Skeletal muscle tissue (tissue), 4 donors: Measurements from ENCODE around the gene ENTPD8. TPM values are rescaled to one million over a fixed set of nuclear protein-coding genes. Genes with fewer than 3 reads are reported as not detected.

Experiments used
- H3K27ac ChIP-seq: one replicate; pipeline ENCODE4 v1.7.0; 2013; ENCODE audit warnings: mild to moderate bottlenecking, low read depth, low read length, inconsistent platforms
- H3K27me3 ChIP-seq, 3 donors: one replicate each; pipeline ENCODE4 v1.7.0; 2013; ENCODE audit warnings: low read length in 3 of 3; ENCODE audit not compliant: control insufficient read depth in 3 of 3, insufficient read depth in 3 of 3
- H3K36me3 ChIP-seq, 3 donors: one replicate each; pipeline ENCODE4 v1.7.0; 2013; ENCODE audit warnings: low read length in 3 of 3; ENCODE audit not compliant: control insufficient read depth in 3 of 3, insufficient read depth in 3 of 3
- H3K4me1 ChIP-seq, 3 donors: one replicate each; pipeline ENCODE4 v1.7.0; 2013; ENCODE audit warnings: low read length in 3 of 3, mild to moderate bottlenecking in 3 of 3; ENCODE audit not compliant: control insufficient read depth in 3 of 3, insufficient read depth in 3 of 3
- H3K4me3 ChIP-seq, 3 donors: one replicate each; pipeline ENCODE4 v1.7.0; 2013; ENCODE audit warnings: low read length in 3 of 3
- H3K9ac ChIP-seq, 3 donors: one replicate each; pipeline ENCODE4 v1.7.0; 2013; ENCODE audit warnings: low read length in 3 of 3, mild to moderate bottlenecking in 3 of 3, moderate library complexity in 2 of 3, low read depth in 1 of 3
- H3K9me3 ChIP-seq, 3 donors: one replicate each; pipeline ENCODE4 v1.7.0; 2013; ENCODE audit warnings: low read length in 3 of 3; ENCODE audit not compliant: control insufficient read depth in 3 of 3
- total RNA-seq: library from RNA; depleted of rRNA; stranded (reverse); fragments of >200 nt; gene quantifications from one replicate; pipeline ENCODE4 v1.2.3, GENCODE V29; 2014
- donor health status: Osteomylitis.

ENTPD8 gene
- total RNA-seq, 1 donor from 2014 or later = not detected

GRCh38 chr9:137430723-137431415 is 10.3 kb downstream of the ENTPD8 start:
- no peak overlapping the region for H3K4me3 ChIP-seq
- H3K36me3 ChIP-seq = no peaks in the 10 kb centered on the region
- peaks cover 0 to 11% (median 5%) of the 10 kb centered on the region in 3 donors for H3K4me1 ChIP-seq
- H3K9ac ChIP-seq = no peak overlapping the region
- peaks cover 0 to 13% (median 8%) of the 10 kb centered on the region in 3 donors for H3K27me3 ChIP-seq
- no peaks in the 10 kb centered on the region for H3K9me3 ChIP-seq
- H3K27ac ChIP-seq = no peak overlapping the region

GRCh38 chr9:137429974-137430722 is 11.0 kb downstream of the ENTPD8 start:
- no peaks in the 10 kb centered on the region for H3K9me3 ChIP-seq
- peaks cover 0 to 10% (median 8%) of the 10 kb centered on the region in 3 donors for H3K27me3 ChIP-seq
- no peak overlapping the region for H3K27ac ChIP-seq
- H3K9ac ChIP-seq = no peak overlapping the region
- peaks cover 0 to 6% (median 3%) of the 10 kb centered on the region in 3 donors for H3K4me1 ChIP-seq
- no peak overlapping the region for H3K4me3 ChIP-seq
- H3K36me3 ChIP-seq = no peaks in the 10 kb centered on the region

GRCh38 chr9:137429546-137429890 is 11.6 kb downstream of the ENTPD8 start:
- Histone ChIP-seq H3K9me3 (no peaks in the 10 kb centered on the region), H3K4me3 (no peak overlapping the region), H3K9ac (no peak overlapping the region), H3K27me3 (peaks cover 0 to 10% (median 8%) of the 10 kb centered on the region in 3 donors), H3K36me3 (no peaks in the 10 kb centered on the region), H3K4me1 (peaks cover 0 to 12% (median 7%) of the 10 kb centered on the region in 3 donors), H3K27ac (no peak overlapping the region)

- Histone ChIP-seq H3K27ac (no peak overlapping the region), H3K9me3 (no peaks in the 10 kb centered on the region), H3K4me3 (no peak overlapping the region), H3K4me1 (peaks cover 2 to 17% (median 10%) of the 10 kb centered on the region in 3 donors), H3K36me3 (no peaks in the 10 kb centered on the region), H3K9ac (no peak overlapping the region), H3K27me3 (peaks cover 0 to 10% (median 8%) of the 10 kb centered on the region in 3 donors)
Observed at GRCh38 chr9:137428841-137429545, 12.2 kb downstream of the ENTPD8 start.

GRCh38 chr9:137428311-137428630 is 12.9 kb downstream of the ENTPD8 start:
- Histone ChIP-seq H3K4me3 (no peak overlapping the region), H3K9me3 (no peaks in the 10 kb centered on the region), H3K27me3 (peaks cover 0 to 10% (median 8%) of the 10 kb centered on the region in 3 donors)

DNA sequence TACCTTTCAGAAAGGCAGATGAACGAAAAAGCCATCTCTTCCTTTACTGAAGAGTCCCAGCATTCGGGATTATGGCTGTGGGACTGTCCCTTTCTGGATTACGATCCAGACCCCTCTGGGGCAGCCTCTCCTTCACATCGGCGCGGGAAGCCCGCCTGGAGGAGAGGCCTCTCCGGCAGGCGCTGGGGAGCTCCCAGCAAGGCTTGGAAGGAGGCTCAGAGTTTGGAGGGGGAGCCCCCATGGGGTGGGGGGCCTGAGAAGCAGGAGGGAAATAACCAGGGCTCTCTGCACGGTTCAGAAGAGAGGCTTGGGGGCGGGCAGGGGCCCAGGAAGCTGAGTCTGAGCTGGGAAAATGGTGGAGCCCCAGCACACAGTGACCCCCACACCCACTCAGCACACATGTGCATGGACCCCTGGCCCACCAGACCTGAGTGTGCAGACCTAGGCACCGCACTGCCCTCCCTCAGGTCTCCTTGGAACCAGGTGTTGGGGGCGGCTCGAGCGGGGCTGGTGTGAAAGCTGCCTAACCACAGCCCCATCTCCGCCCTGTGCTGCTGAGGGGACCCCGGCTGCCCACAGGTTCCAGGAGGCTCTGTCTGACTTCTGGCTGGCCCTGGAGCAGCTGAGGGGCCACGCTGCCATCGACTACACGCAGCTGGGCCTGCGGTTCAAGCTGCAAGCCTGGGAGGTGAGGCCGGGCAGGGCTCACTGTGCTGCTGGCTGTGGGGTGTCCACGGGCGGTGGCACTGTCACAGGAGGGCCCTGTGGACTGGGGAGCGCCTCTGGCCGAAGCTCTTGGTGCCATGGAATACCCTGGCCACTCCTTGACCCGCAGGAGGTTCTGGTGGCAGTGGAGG is 13.5 kb downstream of the ENTPD8 start:
- no peaks in the 10 kb centered on the region for H3K9me3 ChIP-seq
- H3K4me3 ChIP-seq = no peak overlapping the region
- H3K36me3 ChIP-seq = no peaks in the 10 kb centered on the region
- H3K9ac ChIP-seq = no peak overlapping the region
- H3K4me1 ChIP-seq = peaks cover 4 to 20% (median 12%) of the 10 kb centered on the region in 3 donors
- H3K27ac ChIP-seq = no peak overlapping the region
- peaks cover 0 to 10% (median 8%) of the 10 kb centered on the region in 3 donors for H3K27me3 ChIP-seq

More at GRCh38 chr9:137428311-137428630, 12.9 kb downstream of the ENTPD8 start:
- H3K9ac ChIP-seq = no peak overlapping the region
- H3K4me1 ChIP-seq = peaks cover 4 to 20% (median 12%) of the 10 kb centered on the region in 3 donors
- H3K36me3 ChIP-seq = no peaks in the 10 kb centered on the region
- H3K27ac ChIP-seq = no peak overlapping the region

- peaks cover 0 to 10% (median 6%) of the 10 kb centered on the region in 3 donors for H3K27me3 ChIP-seq
- no peaks in the 10 kb centered on the region for H3K9me3 ChIP-seq
- no peak overlapping the region for H3K27ac ChIP-seq
- H3K36me3 ChIP-seq = no peaks in the 10 kb centered on the region
- H3K4me3 ChIP-seq = no peak overlapping the region
- peaks cover 13 to 30% (median 20%) of the 10 kb centered on the region in 3 donors for H3K4me1 ChIP-seq
- H3K9ac ChIP-seq = peak overlapping the region in 1 of 3 donors; percentile 25
Observed at GRCh38 chr9:137426018-137426681, 15.0 kb downstream of the ENTPD8 start.

DNA sequence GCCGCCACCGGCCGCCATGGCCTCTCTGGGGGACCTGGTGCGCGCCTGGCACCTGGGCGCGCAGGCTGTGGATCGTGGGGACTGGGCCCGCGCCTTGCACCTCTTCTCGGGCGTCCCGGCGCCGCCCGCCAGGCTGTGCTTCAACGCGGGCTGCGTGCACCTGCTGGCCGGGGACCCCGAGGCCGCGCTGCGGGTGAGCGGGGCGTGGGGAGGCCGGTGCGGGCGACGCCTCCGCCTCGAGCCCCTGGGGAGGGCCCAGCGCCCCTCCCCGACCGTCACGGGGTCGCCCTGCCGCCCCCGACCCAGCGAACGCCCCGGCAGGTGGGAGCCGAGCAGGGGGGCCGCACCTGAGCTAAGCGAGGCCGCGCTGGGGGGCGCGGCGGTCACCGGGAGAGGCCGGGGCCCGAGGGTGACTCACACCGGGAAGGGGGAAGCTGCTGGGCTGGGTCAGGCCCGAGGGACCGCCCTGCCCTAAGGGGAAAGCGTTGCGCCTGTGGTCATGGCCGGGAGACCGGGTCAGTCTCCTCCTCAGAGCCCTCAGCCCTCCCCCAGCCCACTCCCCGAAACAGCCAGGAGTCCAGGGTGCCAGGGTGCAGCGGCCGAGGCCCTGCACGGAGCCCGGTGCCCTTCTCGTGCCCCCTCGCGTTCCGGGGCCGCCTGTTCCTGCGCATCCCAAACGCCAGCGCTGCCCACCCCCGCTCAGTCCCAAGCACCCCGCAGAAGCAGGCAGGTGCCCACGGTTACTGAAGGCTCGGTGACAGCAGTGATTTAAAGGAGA is 17.5 kb downstream of the ENTPD8 start:
- Histone ChIP-seq H3K4me3 (peak overlapping the region; percentile 54 to 76 (median 70)), H3K9ac (peak overlapping the region; percentile 68 to 87 (median 71)), H3K27me3 (no peaks in the 10 kb centered on the region), H3K9me3 (no peaks in the 10 kb centered on the region), H3K36me3 (no peaks in the 10 kb centered on the region), H3K27ac (peak overlapping the region; percentile 51), H3K4me1 (peaks cover 13 to 24% (median 17%) of the 10 kb centered on the region in 3 donors)
